ENCODE measurements around the gene HSD3B7.

Gene HSD3B7

DNA sequence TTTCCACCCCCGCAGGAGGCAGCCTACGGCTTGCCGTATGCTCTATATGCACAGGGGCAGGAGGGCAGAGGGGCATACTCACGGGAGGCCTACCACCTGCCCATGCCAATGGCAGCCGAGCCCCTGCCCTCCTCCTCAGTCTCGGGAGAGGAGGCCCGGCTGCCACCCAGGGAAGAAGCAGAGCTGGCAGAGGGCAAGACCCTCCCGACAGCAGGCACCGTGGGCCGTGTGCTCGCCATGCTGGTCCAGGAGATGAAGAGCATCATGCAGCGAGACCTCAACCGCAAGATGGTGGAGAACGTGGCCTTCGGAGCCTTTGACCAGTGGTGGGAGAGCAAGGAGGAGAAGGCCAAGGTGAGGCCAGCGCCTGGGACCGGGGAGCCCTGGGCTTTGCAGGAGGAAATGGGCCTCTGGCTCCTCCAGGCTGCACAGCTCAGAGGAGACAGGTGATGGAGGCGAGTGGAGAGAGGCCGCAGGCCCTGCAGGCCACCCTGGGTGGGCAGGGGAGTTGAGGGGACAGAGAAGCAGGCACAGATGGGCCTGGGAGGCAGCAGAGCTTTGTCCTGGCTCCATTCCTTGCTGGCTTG, 18.9 kb upstream of the HSD3B7 start:
- intact Hi-C loops (cut with DNase I; ENCODE audit: low total_unique reads), result no loop called here
- peaks cover 97 to 100% (median 98%) of the 10 kb centered on the region in 3 donors for H3K36me3 ChIP-seq
- H3K4me1 ChIP-seq, result no peaks in the 10 kb centered on the region
- H3K27ac ChIP-seq, result no peak overlapping the region
- H3K4me3 ChIP-seq, result no peak overlapping the region
- TF ChIP-seq, protein P1, sequence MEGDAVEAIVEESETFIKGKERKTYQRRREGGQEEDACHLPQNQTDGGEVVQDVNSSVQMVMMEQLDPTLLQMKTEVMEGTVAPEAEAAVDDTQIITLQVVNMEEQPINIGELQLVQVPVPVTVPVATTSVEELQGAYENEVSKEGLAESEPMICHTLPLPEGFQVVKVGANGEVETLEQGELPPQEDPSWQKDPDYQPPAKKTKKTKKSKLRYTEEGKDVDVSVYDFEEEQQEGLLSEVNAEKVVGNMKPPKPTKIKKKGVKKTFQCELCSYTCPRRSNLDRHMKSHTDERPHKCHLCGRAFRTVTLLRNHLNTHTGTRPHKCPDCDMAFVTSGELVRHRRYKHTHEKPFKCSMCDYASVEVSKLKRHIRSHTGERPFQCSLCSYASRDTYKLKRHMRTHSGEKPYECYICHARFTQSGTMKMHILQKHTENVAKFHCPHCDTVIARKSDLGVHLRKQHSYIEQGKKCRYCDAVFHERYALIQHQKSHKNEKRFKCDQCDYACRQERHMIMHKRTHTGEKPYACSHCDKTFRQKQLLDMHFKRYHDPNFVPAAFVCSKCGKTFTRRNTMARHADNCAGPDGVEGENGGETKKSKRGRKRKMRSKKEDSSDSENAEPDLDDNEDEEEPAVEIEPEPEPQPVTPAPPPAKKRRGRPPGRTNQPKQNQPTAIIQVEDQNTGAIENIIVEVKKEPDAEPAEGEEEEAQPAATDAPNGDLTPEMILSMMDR (IDR thresholded peaks at IDR 0.05), result no peak
- DNase-seq, result no peak
- no peaks in the 10 kb centered on the region for H3K9me3 ChIP-seq
- H3K27me3 ChIP-seq, result no peaks in the 10 kb centered on the region

DNA sequence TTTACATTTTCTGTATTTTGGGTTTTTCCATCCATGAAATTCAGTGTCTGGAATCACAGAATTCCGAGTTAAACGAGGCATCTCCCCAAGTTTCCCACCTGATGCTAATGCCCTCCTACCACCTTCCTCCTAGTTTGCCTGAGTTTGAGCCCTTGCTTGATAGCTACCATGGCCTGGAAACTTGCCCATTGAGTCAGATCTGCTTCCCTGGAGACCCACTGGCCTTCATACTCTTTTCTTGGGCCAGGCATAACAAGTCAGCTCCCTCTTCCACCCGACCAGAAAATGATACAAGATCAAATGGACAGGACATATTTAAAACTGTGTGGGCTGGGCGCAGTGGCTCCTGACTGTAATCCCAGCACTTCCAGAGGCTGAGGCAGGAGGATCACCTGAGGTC, 17.2 kb upstream of the HSD3B7 start:
- Histone ChIP-seq H3K27me3 (no peaks in the 10 kb centered on the region), H3K4me3 (no peak overlapping the region), H3K4me1 (no peaks in the 10 kb centered on the region), H3K9me3 (no peaks in the 10 kb centered on the region), H3K27ac (no peak overlapping the region), H3K36me3 (peaks cover 98 to 100% (median 98%) of the 10 kb centered on the region in 3 donors)
- TF ChIP-seq, protein P1 (IDR thresholded peaks at IDR 0.05), result no peak
- intact Hi-C loops (cut with DNase I; ENCODE audit: low total_unique reads), result no loop called here
- no peak for DNase-seq

DNA sequence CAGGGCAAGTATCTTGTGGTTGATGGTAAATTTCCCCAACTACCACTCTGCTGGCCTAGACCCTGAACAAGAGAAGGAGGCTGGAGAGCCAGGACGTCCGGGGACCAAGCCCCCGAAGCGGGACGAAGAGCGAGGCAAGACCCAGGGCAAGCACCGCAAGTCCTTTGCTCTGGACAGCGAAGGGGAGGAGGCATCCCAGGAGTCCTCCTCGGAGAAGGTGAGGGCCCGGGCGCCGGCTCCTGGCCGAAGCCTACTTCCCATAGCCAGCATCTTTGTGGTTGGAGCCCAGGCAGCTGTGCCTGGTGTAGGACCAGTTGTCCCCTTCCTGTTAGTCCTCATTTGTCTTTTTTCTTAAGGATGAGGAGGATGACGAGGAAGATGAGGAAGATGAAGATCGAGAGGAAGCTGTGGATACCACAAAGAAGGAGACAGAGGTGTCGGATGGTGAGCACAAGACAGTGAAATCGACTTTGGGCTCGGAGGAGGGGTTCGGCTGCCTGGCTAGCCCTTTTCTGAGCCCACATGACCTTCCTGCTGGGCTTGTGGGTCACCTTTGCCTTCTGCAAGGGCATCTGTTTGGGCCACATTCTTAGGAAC, 15.7 kb upstream of the HSD3B7 start:
- Histone ChIP-seq H3K4me1 (no peaks in the 10 kb centered on the region), H3K27me3 (no peaks in the 10 kb centered on the region), H3K4me3 (no peak overlapping the region), H3K9me3 (no peaks in the 10 kb centered on the region), H3K36me3 (peaks cover 92 to 100% (median 98%) of the 10 kb centered on the region in 3 donors), H3K27ac (no peak overlapping the region)
- no peak for DNase-seq
- TF ChIP-seq, protein P1 (IDR thresholded peaks at IDR 0.05), result no peak
- intact Hi-C loops (cut with DNase I; ENCODE audit: low total_unique reads), result no loop called here

DNA sequence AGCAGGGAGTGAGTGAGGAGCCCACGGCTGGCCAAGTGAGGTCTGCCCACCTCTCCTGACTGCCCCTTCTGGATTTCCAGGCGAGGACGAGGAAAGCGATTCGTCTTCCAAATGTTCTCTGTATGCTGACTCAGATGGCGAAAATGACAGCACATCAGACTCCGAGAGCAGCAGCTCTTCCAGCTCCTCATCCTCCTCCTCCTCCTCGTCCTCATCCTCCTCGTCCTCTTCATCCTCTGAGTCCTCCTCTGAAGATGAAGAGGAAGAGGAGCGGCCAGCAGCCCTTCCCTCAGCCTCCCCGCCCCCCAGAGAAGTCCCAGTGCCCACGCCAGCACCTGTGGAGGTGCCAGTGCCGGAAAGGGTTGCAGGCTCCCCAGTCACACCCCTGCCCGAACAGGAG, 13.7 kb upstream of the HSD3B7 start:
- no peaks in the 10 kb centered on the region for H3K9me3 ChIP-seq
- H3K4me1 ChIP-seq, result no peaks in the 10 kb centered on the region
- TF ChIP-seq, protein P1 (IDR thresholded peaks at IDR 0.05), result no peak
- peaks cover 92 to 100% (median 98%) of the 10 kb centered on the region in 3 donors for H3K36me3 ChIP-seq
- no peak overlapping the region for H3K27ac ChIP-seq
- DNase-seq, result no peak
- intact Hi-C loops (cut with DNase I; ENCODE audit: low total_unique reads), result no loop called here
- no peak overlapping the region for H3K4me3 ChIP-seq
- H3K27me3 ChIP-seq, result no peaks in the 10 kb centered on the region

DNA sequence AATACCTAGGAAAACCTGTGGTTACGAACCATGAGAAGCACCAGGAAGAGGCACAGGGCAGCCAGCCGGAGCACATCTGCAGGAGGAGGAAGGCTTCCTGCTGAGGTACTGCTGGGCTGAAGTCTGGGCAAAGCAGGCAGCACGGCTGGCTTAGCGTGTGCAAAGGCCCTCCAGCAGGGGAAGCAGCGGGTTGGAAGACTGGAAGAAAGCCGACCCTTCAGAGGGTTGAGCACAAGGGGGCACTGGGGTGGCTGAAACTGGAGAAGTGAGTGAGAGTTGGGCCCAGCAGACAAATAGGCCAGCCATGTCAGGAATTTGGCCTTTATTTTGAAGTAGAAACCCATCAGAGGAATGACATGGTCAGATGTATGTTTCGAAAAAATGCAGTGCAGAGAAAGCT, 12.1 kb upstream of the HSD3B7 start:
- H3K36me3 ChIP-seq, result peaks cover 86 to 100% (median 98%) of the 10 kb centered on the region in 3 donors
- no peak overlapping the region for H3K27ac ChIP-seq
- TF ChIP-seq, protein P1 (IDR thresholded peaks at IDR 0.05), result no peak
- no peaks in the 10 kb centered on the region for H3K4me1 ChIP-seq
- DNase-seq, result no peak
- no peaks in the 10 kb centered on the region for H3K27me3 ChIP-seq
- intact Hi-C loops (cut with DNase I; ENCODE audit: low total_unique reads), result no loop called here
- no peaks in the 10 kb centered on the region for H3K9me3 ChIP-seq
- H3K4me3 ChIP-seq, result no peak overlapping the region
